NCI-H1930 (cell line): Measurements from ENCODE around the gene CDK19.
A peak's percentile ranks its signal among the peaks of the same experiment; 100 is the strongest.

Experiments
- DNase-seq, 2 experiments: peaks; one replicate each; lab custom pipeline; 2025; lab: John Stamatoyannopoulos, UW

The CDK19 gene

GRCh38 chr6:110575925-110576463, 239.3 kb downstream of the CDK19 start:
- DNase-seq, result no peak

GRCh38 chr6:110574817-110575216, 240.5 kb downstream of the CDK19 start:
- DNase-seq, result no peak

GRCh38 chr6:110573537-110573936, 241.7 kb downstream of the CDK19 start:
- DNase-seq, result no peak

GRCh38 chr6:110573136-110573535, 242.1 kb downstream of the CDK19 start:
- no peak for DNase-seq

GRCh38 chr6:110567957-110568696, 247.1 kb downstream of the CDK19 start:
- peak in 1 of 2 experiments; percentile 14 for DNase-seq

GRCh38 chr6:110566346-110567125, 248.7 kb downstream of the CDK19 start:
- no peak for DNase-seq

GRCh38 chr6:110564703-110565421, 250.4 kb downstream of the CDK19 start:
- DNase-seq, result no peak

- no peak for DNase-seq
Measured at GRCh38 chr6:110563711-110564110, 251.6 kb downstream of the CDK19 start.

- no peak for DNase-seq
Measured at GRCh38 chr6:110562316-110562915, 252.9 kb downstream of the CDK19 start.

- DNase-seq, result no peak
Measured at GRCh38 chr6:110561696-110562095, 253.6 kb downstream of the CDK19 start.

- no peak for DNase-seq
Measured at GRCh38 chr6:110561008-110561396, 254.3 kb downstream of the CDK19 start.

- no peak for DNase-seq
Measured at GRCh38 chr6:110560239-110561007, 254.8 kb downstream of the CDK19 start.
